BLaER1 treated with 17β-estradiol and CSF1 and Interleukin-3, amounts not matched to agents 10 nM and 100 nM (cell line): ENCODE measurements around the gene ZNF330.

Experiments
- H3K27ac ChIP-seq, 11 experiments: shearing (Covaris generic); formaldehyde crosslinking; 2 replicates each; pipeline ENCODE4 v1.8.1; 2022
- H3K27me3 ChIP-seq, 11 experiments: shearing (Covaris generic); formaldehyde crosslinking; 2 replicates each; pipeline ENCODE4 v1.8.1; 2022
- H3K36me3 ChIP-seq, 11 experiments: shearing (Covaris generic); formaldehyde crosslinking; 2 replicates each; pipeline ENCODE4 v1.8.1; 2022
- H3K4me1 ChIP-seq, 10 experiments: shearing (Covaris generic); formaldehyde crosslinking; 2 replicates each; pipeline ENCODE4 v1.8.1; 2022
- H3K4me2 ChIP-seq, 11 experiments: shearing (Covaris generic); formaldehyde crosslinking; 2 replicates each; pipeline ENCODE4 v1.8.1; 2022
- H3K4me3 ChIP-seq, 10 experiments: shearing (Covaris generic); formaldehyde crosslinking; 2 replicates each; pipeline ENCODE4 v1.8.1; 2022
- H3K9ac ChIP-seq, 11 experiments: shearing (Covaris generic); formaldehyde crosslinking; 2 replicates each; pipeline ENCODE4 v1.8.1; 2022
- H3K9me3 ChIP-seq, 11 experiments: shearing (Covaris generic); formaldehyde crosslinking; replicated peaks in 1 of 11; 2 replicates each; pipeline ENCODE4 v1.8.1; 2022
- H4K20me1 ChIP-seq, 11 experiments: shearing (Covaris generic); formaldehyde crosslinking; 2 replicates each; pipeline ENCODE4 v1.8.1; 2022
- Cebpa-rat ChIP-seq, 11 experiments: shearing (Covaris generic); IDR thresholded peaks; 2 replicates each; pipeline ENCODE4 v1.8.1; 2022

Gene ZNF330

GRCh38 chr4:141246243-141246642, 25.5 kb downstream of the ZNF330 start:
- no peaks in the 10 kb centered on the region for H3K36me3 ChIP-seq
- TF ChIP-seq Cebpa-rat (IDR thresholded peaks at IDR 0.05) = no peak
- H4K20me1 ChIP-seq = no peaks in the 10 kb centered on the region
- H3K27ac ChIP-seq = no peak overlapping the region
- no peak overlapping the region for H3K4me3 ChIP-seq
- H3K4me2 ChIP-seq = no peak overlapping the region
- 0 out of 22 replicates have a peak, but pooled peaks cover 0 to 4% (median 0%) of the 10 kb centered on the region in 11 experiments for H3K9me3 ChIP-seq
- H3K4me1 ChIP-seq = no peaks in the 10 kb centered on the region
- H3K27me3 ChIP-seq = no peaks in the 10 kb centered on the region
- no peak overlapping the region for H3K9ac ChIP-seq

DNA sequence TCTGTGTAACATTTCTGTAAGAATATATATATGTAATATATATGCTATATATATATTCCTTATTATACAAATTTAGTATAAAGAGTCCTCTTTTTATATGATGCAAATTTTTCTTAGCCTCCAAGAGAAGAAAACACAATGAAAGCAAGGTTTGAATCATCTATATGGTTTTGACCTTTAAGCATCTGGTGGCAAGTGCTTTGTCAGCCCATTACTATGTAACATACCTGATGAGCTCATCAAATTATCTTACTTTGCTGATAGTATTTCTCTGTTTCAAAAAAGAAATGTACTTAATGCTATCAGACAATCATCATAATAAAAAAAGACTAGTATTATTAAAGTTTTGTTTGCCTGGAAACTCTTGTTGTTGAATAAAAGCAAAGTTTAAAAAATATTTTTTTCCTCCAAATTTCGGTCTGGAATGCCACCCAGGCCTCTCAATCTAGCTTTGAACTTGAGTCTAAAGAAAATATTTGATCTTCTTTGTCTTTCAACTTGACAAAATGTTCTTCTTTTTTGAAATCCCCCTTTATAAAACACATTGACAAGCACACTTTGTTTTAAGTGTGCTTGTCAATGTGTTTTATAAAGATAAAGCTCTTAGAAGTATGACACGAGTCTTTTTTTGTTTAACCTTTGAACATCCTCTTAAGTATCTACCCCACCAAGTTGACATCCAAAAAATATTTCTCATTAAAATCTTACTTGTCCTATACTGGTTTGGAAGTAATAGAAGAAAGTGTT, 26.2 kb downstream of the ZNF330 start:
- H3K27ac ChIP-seq = no peak overlapping the region
- H4K20me1 ChIP-seq = no peaks in the 10 kb centered on the region
- H3K27me3 ChIP-seq = no peaks in the 10 kb centered on the region
- H3K4me3 ChIP-seq = no peak overlapping the region
- no peak overlapping the region for H3K4me2 ChIP-seq
- H3K9me3 ChIP-seq = 0 out of 22 replicates have a peak, but pooled peaks cover 0 to 6% (median 0%) of the 10 kb centered on the region in 11 experiments
- no peak for TF ChIP-seq Cebpa-rat (IDR thresholded peaks at IDR 0.05)
- H3K36me3 ChIP-seq = no peaks in the 10 kb centered on the region
- no peaks in the 10 kb centered on the region for H3K4me1 ChIP-seq
- no peak overlapping the region for H3K9ac ChIP-seq

DNA sequence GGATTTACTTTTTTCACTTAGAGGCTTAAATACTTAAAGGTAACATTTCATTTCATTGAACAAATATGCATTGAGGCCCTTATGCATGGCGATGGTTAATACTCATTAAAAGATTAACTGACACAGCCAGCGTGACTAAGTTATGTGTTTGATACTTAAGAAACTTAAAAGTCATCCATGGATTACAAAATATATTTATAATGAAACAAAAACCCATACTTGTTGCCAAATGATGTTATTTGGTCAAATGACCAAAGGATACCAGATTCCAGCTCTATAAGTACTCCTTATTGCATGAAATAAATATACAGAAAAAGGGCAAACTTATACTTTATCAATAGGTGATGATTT, 26.7 kb downstream of the ZNF330 start:
- no peak overlapping the region for H3K27ac ChIP-seq
- no peaks in the 10 kb centered on the region for H3K27me3 ChIP-seq
- no peaks in the 10 kb centered on the region for H3K4me1 ChIP-seq
- H3K9me3 ChIP-seq = 0 out of 22 replicates have a peak, but pooled peaks cover 0 to 12% (median 0%) of the 10 kb centered on the region in 11 experiments
- no peaks in the 10 kb centered on the region for H4K20me1 ChIP-seq
- H3K36me3 ChIP-seq = no peaks in the 10 kb centered on the region
- no peak overlapping the region for H3K4me3 ChIP-seq
- no peak for TF ChIP-seq Cebpa-rat (IDR thresholded peaks at IDR 0.05)
- no peak overlapping the region for H3K9ac ChIP-seq
- no peak overlapping the region for H3K4me2 ChIP-seq

- Histone ChIP-seq H3K4me1 (no peaks in the 10 kb centered on the region), H3K27me3 (no peaks in the 10 kb centered on the region), H3K4me3 (no peak overlapping the region), H4K20me1 (no peaks in the 10 kb centered on the region), H3K27ac (no peak overlapping the region), H3K9me3 (0 out of 22 replicates have a peak, but pooled peaks cover 0 to 12% (median 0%) of the 10 kb centered on the region in 11 experiments), H3K9ac (no peak overlapping the region), H3K4me2 (no peak overlapping the region), H3K36me3 (no peaks in the 10 kb centered on the region)
- TF ChIP-seq Cebpa-rat (IDR thresholded peaks at IDR 0.05) = no peak
Measured at GRCh38 chr4:141248029-141248428, 27.3 kb downstream of the ZNF330 start.

- Histone ChIP-seq H4K20me1 (no peaks in the 10 kb centered on the region), H3K4me2 (no peak overlapping the region), H3K4me3 (no peak overlapping the region), H3K9ac (no peak overlapping the region), H3K9me3 (0 out of 22 replicates have a peak, but pooled peaks cover 0 to 12% (median 0%) of the 10 kb centered on the region in 11 experiments), H3K27me3 (no peaks in the 10 kb centered on the region), H3K4me1 (no peaks in the 10 kb centered on the region), H3K27ac (no peak overlapping the region), H3K36me3 (no peaks in the 10 kb centered on the region)
- no peak for TF ChIP-seq Cebpa-rat (IDR thresholded peaks at IDR 0.05)
Measured at GRCh38 chr4:141248486-141248885, 27.8 kb downstream of the ZNF330 start.

DNA sequence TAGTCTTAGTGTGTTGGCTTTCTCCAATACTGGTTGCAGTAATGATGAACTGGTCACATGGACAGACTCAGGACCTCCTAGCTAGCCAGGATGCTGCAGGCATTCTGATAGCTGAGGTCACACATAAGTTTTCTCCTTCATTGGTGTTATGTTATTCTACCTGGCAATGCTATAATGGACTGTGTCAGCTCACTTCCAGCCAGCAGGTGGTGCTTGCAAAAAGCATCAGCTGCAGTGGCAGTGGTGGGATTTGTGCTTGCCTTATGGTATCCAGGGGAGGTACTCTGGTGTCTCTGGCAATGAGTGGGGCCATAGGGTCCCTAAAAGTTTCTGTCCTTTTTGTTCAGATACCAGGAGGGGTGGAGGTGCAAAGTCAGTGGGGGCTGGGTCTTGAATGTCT, 33.6 kb downstream of the ZNF330 start:
- Histone ChIP-seq H3K4me1 (peaks cover 0 to 5% (median 0%) of the 10 kb centered on the region in 10 experiments; a peak in 2 of 20 replicates), H3K27ac (no peak overlapping the region), H3K9me3 (0 out of 22 replicates have a peak, but pooled peaks cover 0 to 8% (median 0%) of the 10 kb centered on the region in 11 experiments), H3K4me3 (no peak overlapping the region), H3K9ac (no peak overlapping the region), H3K4me2 (no peak overlapping the region), H4K20me1 (no peaks in the 10 kb centered on the region), H3K27me3 (no peaks in the 10 kb centered on the region), H3K36me3 (no peaks in the 10 kb centered on the region)
- no peak for TF ChIP-seq Cebpa-rat (IDR thresholded peaks at IDR 0.05)

DNA sequence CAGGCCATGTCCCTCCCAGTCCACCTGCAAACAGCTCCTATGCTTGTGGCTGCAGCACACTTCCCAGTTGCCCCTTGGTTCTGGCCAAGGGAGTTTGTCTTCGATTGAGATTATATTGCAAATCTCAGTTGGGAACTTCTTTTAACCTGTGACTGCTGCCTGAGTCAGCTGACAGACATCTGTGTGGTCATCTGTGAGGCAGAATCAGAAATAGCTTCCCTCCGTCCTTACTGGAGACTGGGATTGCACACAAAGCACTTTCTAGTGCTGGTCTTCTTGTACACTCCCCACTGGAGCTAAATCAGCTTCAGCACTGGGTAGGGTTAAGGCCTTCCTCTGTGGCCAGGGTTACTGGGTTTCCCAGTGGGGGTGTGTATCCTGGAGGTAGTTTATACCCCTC, 34.3 kb downstream of the ZNF330 start:
- Histone ChIP-seq H4K20me1 (no peaks in the 10 kb centered on the region), H3K9me3 (0 out of 22 replicates have a peak, but pooled peaks cover 0 to 8% (median 0%) of the 10 kb centered on the region in 11 experiments), H3K4me3 (no peak overlapping the region), H3K27me3 (no peaks in the 10 kb centered on the region), H3K36me3 (no peaks in the 10 kb centered on the region), H3K27ac (no peak overlapping the region), H3K9ac (no peak overlapping the region), H3K4me1 (peaks cover 0 to 5% (median 0%) of the 10 kb centered on the region in 10 experiments; a peak in 2 of 20 replicates), H3K4me2 (no peak overlapping the region; a peak in 1 of 22 replicates)
- no peak for TF ChIP-seq Cebpa-rat (IDR thresholded peaks at IDR 0.05)

GRCh38 chr4:141258558-141258957, 37.9 kb downstream of the ZNF330 start:
- Histone ChIP-seq H3K36me3 (no peaks in the 10 kb centered on the region), H3K4me3 (no peak overlapping the region), H3K27me3 (no peaks in the 10 kb centered on the region), H3K4me2 (no peak overlapping the region), H4K20me1 (no peaks in the 10 kb centered on the region), H3K9me3 (no peaks in the 10 kb centered on the region), H3K4me1 (peaks cover 0 to 5% (median 0%) of the 10 kb centered on the region in 10 experiments; a peak in 2 of 20 replicates), H3K27ac (no peak overlapping the region), H3K9ac (no peak overlapping the region)
- no peak for TF ChIP-seq Cebpa-rat (IDR thresholded peaks at IDR 0.05)

DNA sequence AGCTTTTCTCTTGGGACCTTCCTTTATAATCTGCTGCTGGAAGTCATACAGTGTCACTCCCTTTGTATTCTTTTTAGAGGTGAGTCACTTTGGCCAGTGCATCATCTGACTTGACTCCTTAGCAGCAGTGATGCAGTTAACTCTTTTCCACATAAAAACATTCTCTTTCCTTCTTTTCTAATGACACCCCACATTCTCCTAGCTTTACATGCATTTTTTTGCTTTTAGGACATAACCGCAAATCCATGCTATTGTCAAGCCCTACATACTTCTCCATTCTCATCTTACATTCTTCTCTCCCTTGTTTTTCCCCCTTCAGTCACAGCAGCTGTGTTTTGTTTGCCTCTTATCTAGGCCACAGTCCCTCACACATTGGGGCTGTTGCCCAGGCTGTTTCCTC, 55.1 kb downstream of the ZNF330 start:
- Histone ChIP-seq H4K20me1 (no peaks in the 10 kb centered on the region), H3K27ac (no peak overlapping the region), H3K27me3 (no peaks in the 10 kb centered on the region), H3K36me3 (no peaks in the 10 kb centered on the region), H3K4me2 (no peak overlapping the region), H3K9me3 (no peaks in the 10 kb centered on the region), H3K4me3 (no peak overlapping the region), H3K9ac (no peak overlapping the region), H3K4me1 (no peaks in the 10 kb centered on the region)
- TF ChIP-seq Cebpa-rat (IDR thresholded peaks at IDR 0.05) = no peak

DNA sequence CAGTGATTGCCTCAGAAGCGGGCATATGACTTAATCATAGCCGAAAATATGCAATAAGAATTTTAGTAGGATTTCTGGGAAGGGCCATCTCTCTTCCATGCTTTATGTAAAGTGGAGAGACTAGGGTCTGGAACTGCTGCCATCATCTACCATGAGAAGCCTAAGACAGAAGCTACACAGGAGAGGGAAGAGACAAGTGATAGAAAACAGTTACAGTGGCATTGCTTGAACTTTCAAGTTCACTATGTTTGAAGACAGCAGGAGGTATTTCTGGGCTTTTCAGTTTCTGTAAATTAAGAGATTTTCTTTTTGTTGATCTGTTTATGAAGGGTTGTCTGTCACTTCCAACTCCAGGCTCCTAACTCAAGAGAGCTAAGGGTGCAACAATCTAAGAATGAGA, 62.5 kb downstream of the ZNF330 start:
- H3K36me3 ChIP-seq = no peaks in the 10 kb centered on the region
- H3K27ac ChIP-seq = no peak overlapping the region
- no peaks in the 10 kb centered on the region for H3K4me1 ChIP-seq
- TF ChIP-seq Cebpa-rat (IDR thresholded peaks at IDR 0.05) = no peak
- H4K20me1 ChIP-seq = no peaks in the 10 kb centered on the region
- no peaks in the 10 kb centered on the region for H3K27me3 ChIP-seq
- H3K9me3 ChIP-seq = no peaks in the 10 kb centered on the region
- no peak overlapping the region for H3K9ac ChIP-seq
- no peak overlapping the region for H3K4me3 ChIP-seq
- H3K4me2 ChIP-seq = no peak overlapping the region
